HUES48 (cell line): Measurements from ENCODE around the gene MFN2.

ENCODE experiments used
- H3K27ac ChIP-seq: one replicate; pipeline ENCODE4 v1.7.0; 2013; ENCODE audit warnings: low read depth, low read length, inconsistent platforms
- H3K27me3 ChIP-seq: 2 replicates; pipeline ENCODE4 v1.6.1; 2013; ENCODE audit warnings: mild to moderate bottlenecking, low read length; ENCODE audit not compliant: control insufficient read depth, insufficient read depth
- H3K36me3 ChIP-seq: 2 replicates; pipeline ENCODE4 v1.6.1; 2013; ENCODE audit warnings: low read length; ENCODE audit not compliant: control insufficient read depth, insufficient read depth
- H3K4me1 ChIP-seq: 2 replicates; pipeline ENCODE4 v1.6.1; 2013; ENCODE audit warnings: mild to moderate bottlenecking, low read length; ENCODE audit not compliant: control insufficient read depth, insufficient read depth
- H3K4me3 ChIP-seq: 2 replicates; pipeline ENCODE4 v1.5.1; 2013; ENCODE audit warnings: mild to moderate bottlenecking, low read depth, low read length
- H3K9ac ChIP-seq: 2 replicates; pipeline ENCODE4 v1.6.1; 2013; ENCODE audit warnings: mild to moderate bottlenecking, low read depth, low read length, moderate library complexity
- H3K9me3 ChIP-seq: 2 replicates; pipeline ENCODE4 v1.6.1; 2013; ENCODE audit warnings: low read length; ENCODE audit not compliant: control insufficient read depth, insufficient read depth

Gene MFN2

GRCh38 chr1:12010746-12011570 lies 30.7 kb downstream of the MFN2 start:
- no peaks in the 10 kb centered on the region for H3K4me1 ChIP-seq
- peaks cover 58% of the 10 kb centered on the region for H3K36me3 ChIP-seq
- H3K27me3 ChIP-seq, result no peaks in the 10 kb centered on the region
- no peaks in the 10 kb centered on the region for H3K9me3 ChIP-seq
- H3K9ac ChIP-seq, result no peak overlapping the region
- H3K4me3 ChIP-seq, result no peak overlapping the region
- H3K27ac ChIP-seq, result no peak overlapping the region

- Histone ChIP-seq H3K27me3 (no peaks in the 10 kb centered on the region), H3K4me1 (no peaks in the 10 kb centered on the region), H3K9ac (no peak overlapping the region), H3K27ac (no peak overlapping the region), H3K36me3 (peaks cover 48% of the 10 kb centered on the region), H3K9me3 (no peaks in the 10 kb centered on the region), H3K4me3 (no peak overlapping the region)
Observed at GRCh38 chr1:12011998-12012397, 31.8 kb downstream of the MFN2 start.

GRCh38 chr1:12012560-12013316 lies 32.5 kb downstream of the MFN2 start:
- Histone ChIP-seq H3K27ac (no peak overlapping the region), H3K4me1 (no peaks in the 10 kb centered on the region), H3K9me3 (no peaks in the 10 kb centered on the region), H3K4me3 (no peak overlapping the region), H3K36me3 (peaks cover 41% of the 10 kb centered on the region), H3K27me3 (no peaks in the 10 kb centered on the region), H3K9ac (no peak overlapping the region)

GRCh38 chr1:12014141-12014991 lies 34.1 kb downstream of the MFN2 start:
- no peak overlapping the region for H3K9ac ChIP-seq
- peaks cover 37% of the 10 kb centered on the region for H3K36me3 ChIP-seq
- no peaks in the 10 kb centered on the region for H3K4me1 ChIP-seq
- H3K9me3 ChIP-seq, result no peaks in the 10 kb centered on the region
- no peaks in the 10 kb centered on the region for H3K27me3 ChIP-seq
- peak overlapping the region; percentile 13 for H3K27ac ChIP-seq
- no peak overlapping the region for H3K4me3 ChIP-seq

- H3K4me1 ChIP-seq, result no peaks in the 10 kb centered on the region
- no peak overlapping the region for H3K9ac ChIP-seq
- no peaks in the 10 kb centered on the region for H3K27me3 ChIP-seq
- H3K27ac ChIP-seq, result no peak overlapping the region
- peaks cover 30% of the 10 kb centered on the region for H3K36me3 ChIP-seq
- no peaks in the 10 kb centered on the region for H3K9me3 ChIP-seq
- H3K4me3 ChIP-seq, result no peak overlapping the region
Observed at GRCh38 chr1:12015001-12015491, 34.8 kb downstream of the MFN2 start.

- peaks cover 26% of the 10 kb centered on the region for H3K36me3 ChIP-seq
Observed at GRCh38 chr1:12015499-12015898, 35.3 kb downstream of the MFN2 start.

GRCh38 chr1:12016182-12016581 lies 35.9 kb downstream of the MFN2 start:
- H3K9me3 ChIP-seq, result no peaks in the 10 kb centered on the region
- no peaks in the 10 kb centered on the region for H3K4me1 ChIP-seq
- no peak overlapping the region for H3K4me3 ChIP-seq
- no peaks in the 10 kb centered on the region for H3K27me3 ChIP-seq
- H3K9ac ChIP-seq, result no peak overlapping the region
- H3K27ac ChIP-seq, result no peak overlapping the region
- peaks cover 19% of the 10 kb centered on the region for H3K36me3 ChIP-seq

More at GRCh38 chr1:12015499-12015898, 35.3 kb downstream of the MFN2 start:
- no peaks in the 10 kb centered on the region for H3K27me3 ChIP-seq
- H3K9me3 ChIP-seq, result no peaks in the 10 kb centered on the region
- H3K4me3 ChIP-seq, result no peak overlapping the region
- no peak overlapping the region for H3K27ac ChIP-seq
- H3K9ac ChIP-seq, result no peak overlapping the region
- H3K4me1 ChIP-seq, result no peaks in the 10 kb centered on the region

GRCh38 chr1:12019858-12020509 lies 39.7 kb downstream of the MFN2 start:
- Histone ChIP-seq H3K36me3 (peaks cover 27% of the 10 kb centered on the region), H3K9ac (peak overlapping the region; percentile 83), H3K9me3 (no peaks in the 10 kb centered on the region), H3K27me3 (no peaks in the 10 kb centered on the region), H3K27ac (peak overlapping the region; percentile 92), H3K4me1 (no peaks in the 10 kb centered on the region), H3K4me3 (peak overlapping the region; percentile 92)

GRCh38 chr1:12021616-12022015 lies 41.4 kb downstream of the MFN2 start:
- Histone ChIP-seq H3K27me3 (no peaks in the 10 kb centered on the region), H3K4me1 (no peaks in the 10 kb centered on the region), H3K9ac (no peak overlapping the region), H3K4me3 (no peak overlapping the region), H3K27ac (no peak overlapping the region), H3K36me3 (peaks cover 43% of the 10 kb centered on the region), H3K9me3 (no peaks in the 10 kb centered on the region)

GRCh38 chr1:12022036-12022435 lies 41.8 kb downstream of the MFN2 start:
- Histone ChIP-seq H3K27me3 (no peaks in the 10 kb centered on the region), H3K4me1 (no peaks in the 10 kb centered on the region), H3K9ac (no peak overlapping the region), H3K36me3 (peaks cover 47% of the 10 kb centered on the region), H3K4me3 (no peak overlapping the region), H3K9me3 (no peaks in the 10 kb centered on the region), H3K27ac (no peak overlapping the region)
